IPS-15b (cell line): Measurements from ENCODE around the gene USF2.

Experiments
- H3K27me3 ChIP-seq: one replicate; pipeline ENCODE4 v1.6.1; 2013; ENCODE audit warnings: low read length; ENCODE audit not compliant: control insufficient read depth, insufficient read depth
- H3K36me3 ChIP-seq: one replicate; pipeline ENCODE4 v1.6.1; 2013; ENCODE audit warnings: low read length; ENCODE audit not compliant: control insufficient read depth, insufficient read depth
- H3K4me1 ChIP-seq: one replicate; pipeline ENCODE4 v1.6.1; 2013; ENCODE audit warnings: mild to moderate bottlenecking, low read length; ENCODE audit not compliant: control insufficient read depth, insufficient read depth
- H3K4me3 ChIP-seq: one replicate; pipeline ENCODE4 v1.5.1; 2013; ENCODE audit warnings: low read depth, low read length
- H3K9ac ChIP-seq: one replicate; pipeline ENCODE4 v1.6.1; 2013; ENCODE audit warnings: low read depth, mild to moderate bottlenecking, low read length
- H3K9me3 ChIP-seq: one replicate; pipeline ENCODE4 v1.6.1; 2013; ENCODE audit warnings: mild to moderate bottlenecking, low read length; ENCODE audit not compliant: control insufficient read depth, insufficient read depth

USF2 gene

GRCh38 chr19:35270381-35270811 is 1.6 kb downstream of the USF2 start:
- H3K9me3 ChIP-seq: no peaks in the 10 kb centered on the region
- H3K4me3 ChIP-seq: no peak overlapping the region
- H3K4me1 ChIP-seq: peaks cover 2% of the 10 kb centered on the region
- H3K9ac ChIP-seq: no peak overlapping the region
- H3K36me3 ChIP-seq: peaks cover 32% of the 10 kb centered on the region
- H3K27me3 ChIP-seq: no peaks in the 10 kb centered on the region

GRCh38 chr19:35271546-35271945 is 2.8 kb downstream of the USF2 start:
- Histone ChIP-seq H3K9me3 (no peaks in the 10 kb centered on the region), H3K36me3 (peaks cover 32% of the 10 kb centered on the region), H3K4me3 (no peak overlapping the region), H3K27me3 (no peaks in the 10 kb centered on the region), H3K4me1 (peaks cover 2% of the 10 kb centered on the region), H3K9ac (no peak overlapping the region)

GRCh38 chr19:35272122-35272719 is 3.5 kb downstream of the USF2 start:
- peaks cover 2% of the 10 kb centered on the region for H3K4me1 ChIP-seq
- no peak overlapping the region for H3K9ac ChIP-seq
- H3K9me3 ChIP-seq: no peaks in the 10 kb centered on the region
- H3K4me3 ChIP-seq: no peak overlapping the region
- H3K27me3 ChIP-seq: no peaks in the 10 kb centered on the region
- H3K36me3 ChIP-seq: peaks cover 34% of the 10 kb centered on the region

GRCh38 chr19:35272954-35273649 is 4.3 kb downstream of the USF2 start:
- peaks cover 2% of the 10 kb centered on the region for H3K4me1 ChIP-seq
- peaks cover 34% of the 10 kb centered on the region for H3K36me3 ChIP-seq
- no peaks in the 10 kb centered on the region for H3K9me3 ChIP-seq
- H3K4me3 ChIP-seq: no peak overlapping the region
- H3K27me3 ChIP-seq: no peaks in the 10 kb centered on the region
- H3K9ac ChIP-seq: no peak overlapping the region

GRCh38 chr19:35273686-35274259 is 5.0 kb downstream of the USF2 start:
- Histone ChIP-seq H3K36me3 (peaks cover 39% of the 10 kb centered on the region), H3K9me3 (no peaks in the 10 kb centered on the region), H3K27me3 (no peaks in the 10 kb centered on the region), H3K4me1 (peaks cover 2% of the 10 kb centered on the region), H3K4me3 (no peak overlapping the region), H3K9ac (no peak overlapping the region)

- Histone ChIP-seq H3K9me3 (no peaks in the 10 kb centered on the region), H3K27me3 (no peaks in the 10 kb centered on the region), H3K36me3 (peaks cover 43% of the 10 kb centered on the region), H3K4me3 (no peak overlapping the region), H3K9ac (no peak overlapping the region), H3K4me1 (peaks cover 2% of the 10 kb centered on the region)
Measured at GRCh38 chr19:35274323-35274722, 5.6 kb downstream of the USF2 start.

GRCh38 chr19:35276706-35277281 is 8.0 kb downstream of the USF2 start:
- Histone ChIP-seq H3K36me3 (peaks cover 26% of the 10 kb centered on the region), H3K9me3 (no peaks in the 10 kb centered on the region), H3K4me1 (no peaks in the 10 kb centered on the region), H3K4me3 (no peak overlapping the region), H3K9ac (no peak overlapping the region), H3K27me3 (no peaks in the 10 kb centered on the region)

GRCh38 chr19:35278578-35279284 is 10.0 kb downstream of the USF2 start:
- Histone ChIP-seq H3K4me1 (no peaks in the 10 kb centered on the region), H3K4me3 (no peak overlapping the region), H3K36me3 (peaks cover 21% of the 10 kb centered on the region), H3K9ac (no peak overlapping the region), H3K9me3 (no peaks in the 10 kb centered on the region), H3K27me3 (no peaks in the 10 kb centered on the region)

GRCh38 chr19:35279374-35279773 is 10.6 kb downstream of the USF2 start:
- H3K4me1 ChIP-seq: no peaks in the 10 kb centered on the region
- no peak overlapping the region for H3K9ac ChIP-seq
- no peak overlapping the region for H3K4me3 ChIP-seq
- peaks cover 16% of the 10 kb centered on the region for H3K36me3 ChIP-seq
- no peaks in the 10 kb centered on the region for H3K27me3 ChIP-seq
- no peaks in the 10 kb centered on the region for H3K9me3 ChIP-seq

- peaks cover 13% of the 10 kb centered on the region for H3K36me3 ChIP-seq
- H3K4me3 ChIP-seq: no peak overlapping the region
- peaks cover 4% of the 10 kb centered on the region for H3K4me1 ChIP-seq
- no peaks in the 10 kb centered on the region for H3K27me3 ChIP-seq
- no peaks in the 10 kb centered on the region for H3K9me3 ChIP-seq
- H3K9ac ChIP-seq: no peak overlapping the region
Measured at GRCh38 chr19:35279985-35280821, 11.4 kb downstream of the USF2 start.

- Histone ChIP-seq H3K9ac (no peak overlapping the region), H3K4me3 (no peak overlapping the region), H3K27me3 (no peaks in the 10 kb centered on the region), H3K36me3 (peaks cover 13% of the 10 kb centered on the region), H3K9me3 (no peaks in the 10 kb centered on the region), H3K4me1 (peaks cover 5% of the 10 kb centered on the region)
Measured at GRCh38 chr19:35281303-35281702, 12.5 kb downstream of the USF2 start.
